Sciatic nerve (tissue), 2 donors: ENCODE results near the gene TAF1L. TPM values are rescaled to one million over a fixed set of nuclear protein-coding genes. Genes with fewer than 3 reads are reported as not detected.
"Not testable (repeated sequence)": the region's sequence is repeated elsewhere in the genome, so short reads cannot be mapped to it uniquely, and the experiment has no call there.

ENCODE experiments used
- ATAC-seq: fragments of 200-7000 bp; cut with Tn5 transposase; one replicate; pipeline ENCODE4 v1.9.1; 2020; ENCODE audit warnings: mild to moderate bottlenecking, moderate library complexity
- DNase-seq: peaks from one replicate; pipeline ENCODE4 v3.0.0-alpha.2; 2020; ENCODE audit warnings: low spot score
- intact Hi-C: fragments of 100-400 bp; cut with DNase I; formaldehyde crosslinking; loops from one replicate; pipeline ENCODE4 v1.14.2; 2022
- total RNA-seq: library from RNA; stranded (reverse); fragmentation: NEBNext Ultra II Directional; extraction: Animal tissue kit (Norgen Biotek cat#: 25700); gene quantifications from one replicate; pipeline ENCODE4 v1.2.1, GENCODE V29; 2021
- donor health status: DM: no; HTN: no; CAD: no.
- donor health status: DM: no; HTN: no; CAD: no.

Gene TAF1L
- total RNA-seq, result not detected

GRCh38 chr9:32635362-32635761 lies at the start of gene TAF1L:
TSS of gene TAF1L (minus strand) at chr9:32635669. CDS start at chr9:32635579, 90 bp downstream.
- DNase-seq (no peak), ATAC-seq (no peak)
- intact Hi-C loops, result no loop called here

GRCh38 chr9:32681751-32682150 lies 46.3 kb upstream of the TAF1L start:
- DNase-seq (no peak), ATAC-seq (no peak)
- intact Hi-C loops, result no loop called here

- ATAC-seq, result no peak
- intact Hi-C loops, result no loop called here
- no peak for DNase-seq
Observed at GRCh38 chr9:32677931-32678330, 42.5 kb upstream of the TAF1L start.

GRCh38 chr9:32672469-32672868 lies 37.0 kb upstream of the TAF1L start:
- intact Hi-C loops, result no loop called here
- ATAC-seq (no peak), DNase-seq (no peak)

- intact Hi-C loops, result no loop called here
- no peak for DNase-seq
- ATAC-seq, result no peak
Observed at GRCh38 chr9:32671333-32671732, 35.9 kb upstream of the TAF1L start.

GRCh38 chr9:32665101-32665500 lies 29.6 kb upstream of the TAF1L start:
- DNase-seq (no peak), ATAC-seq (no peak)
- intact Hi-C loops, result no loop called here

GRCh38 chr9:32663741-32664140 lies 28.3 kb upstream of the TAF1L start:
- no peak for ATAC-seq
- intact Hi-C loops, result no loop called here
- no peak for DNase-seq

- no peak for DNase-seq
- ATAC-seq, result no peak
- intact Hi-C loops, result no loop called here
Observed at GRCh38 chr9:32647671-32648070, 12.2 kb upstream of the TAF1L start.

- no peak for ATAC-seq
- DNase-seq, result no peak
- intact Hi-C loops, result no loop called here
Observed at GRCh38 chr9:32644698-32645097, 9.2 kb upstream of the TAF1L start.

- intact Hi-C loops, DNase-seq, ATAC-seq: not testable (repeated sequence)
Observed at GRCh38 chr9:32633151-32633550, 2.3 kb downstream of the TAF1L start.

- DNase-seq (no peak), ATAC-seq (no peak)
- intact Hi-C loops, result no loop called here
Observed at GRCh38 chr9:32631991-32632390, 3.5 kb downstream of the TAF1L start.

GRCh38 chr9:32627394-32627954 lies 8.0 kb downstream of the TAF1L start:
- no peak for ATAC-seq
- intact Hi-C loops, result no loop called here
- no peak for DNase-seq

- intact Hi-C loops, result no loop called here
- DNase-seq (no peak), ATAC-seq (no peak)
Observed at GRCh38 chr9:32625320-32625719, 10.1 kb downstream of the TAF1L start.

- intact Hi-C loops, result no loop called here
- DNase-seq (no peak), ATAC-seq (no peak)
Observed at GRCh38 chr9:32622948-32623347, 12.5 kb downstream of the TAF1L start.

- no peak for ATAC-seq
- DNase-seq, result no peak
- intact Hi-C loops, result no loop called here
Observed at GRCh38 chr9:32618261-32618660, 17.2 kb downstream of the TAF1L start.

GRCh38 chr9:32606811-32607210 lies 28.7 kb downstream of the TAF1L start:
- intact Hi-C loops, result no loop called here
- DNase-seq (no peak), ATAC-seq (no peak)

- intact Hi-C loops, result no loop called here
- DNase-seq, result no peak
- no peak for ATAC-seq
Observed at GRCh38 chr9:32603914-32604852, 31.3 kb downstream of the TAF1L start.

GRCh38 chr9:32599021-32599420 lies 36.4 kb downstream of the TAF1L start:
- intact Hi-C loops, DNase-seq, ATAC-seq: not testable (repeated sequence)

GRCh38 chr9:32596936-32597335 lies 38.5 kb downstream of the TAF1L start:
- no peak for ATAC-seq
- intact Hi-C loops, result no loop called here
- no peak for DNase-seq

GRCh38 chr9:32596096-32596865 lies 39.2 kb downstream of the TAF1L start:
- no peak for DNase-seq
- ATAC-seq, result no peak
- intact Hi-C loops, result no loop called here
